GM18499 (cell line): Measurements from ENCODE around the gene CNOT2.
A peak's percentile ranks its signal among the peaks of the same experiment; 100 is the strongest.

Experiments used
- ATAC-seq: cut with Tn5 transposase; IDR thresholded peaks from one replicate; pipeline ENCODE4 v1.9.1; 2021; ENCODE audit warnings: moderate number of reproducible peaks; ENCODE audit not compliant: insufficient read depth, unreplicated experiment

Gene CNOT2, protein sequence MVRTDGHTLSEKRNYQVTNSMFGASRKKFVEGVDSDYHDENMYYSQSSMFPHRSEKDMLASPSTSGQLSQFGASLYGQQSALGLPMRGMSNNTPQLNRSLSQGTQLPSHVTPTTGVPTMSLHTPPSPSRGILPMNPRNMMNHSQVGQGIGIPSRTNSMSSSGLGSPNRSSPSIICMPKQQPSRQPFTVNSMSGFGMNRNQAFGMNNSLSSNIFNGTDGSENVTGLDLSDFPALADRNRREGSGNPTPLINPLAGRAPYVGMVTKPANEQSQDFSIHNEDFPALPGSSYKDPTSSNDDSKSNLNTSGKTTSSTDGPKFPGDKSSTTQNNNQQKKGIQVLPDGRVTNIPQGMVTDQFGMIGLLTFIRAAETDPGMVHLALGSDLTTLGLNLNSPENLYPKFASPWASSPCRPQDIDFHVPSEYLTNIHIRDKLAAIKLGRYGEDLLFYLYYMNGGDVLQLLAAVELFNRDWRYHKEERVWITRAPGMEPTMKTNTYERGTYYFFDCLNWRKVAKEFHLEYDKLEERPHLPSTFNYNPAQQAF

DNA sequence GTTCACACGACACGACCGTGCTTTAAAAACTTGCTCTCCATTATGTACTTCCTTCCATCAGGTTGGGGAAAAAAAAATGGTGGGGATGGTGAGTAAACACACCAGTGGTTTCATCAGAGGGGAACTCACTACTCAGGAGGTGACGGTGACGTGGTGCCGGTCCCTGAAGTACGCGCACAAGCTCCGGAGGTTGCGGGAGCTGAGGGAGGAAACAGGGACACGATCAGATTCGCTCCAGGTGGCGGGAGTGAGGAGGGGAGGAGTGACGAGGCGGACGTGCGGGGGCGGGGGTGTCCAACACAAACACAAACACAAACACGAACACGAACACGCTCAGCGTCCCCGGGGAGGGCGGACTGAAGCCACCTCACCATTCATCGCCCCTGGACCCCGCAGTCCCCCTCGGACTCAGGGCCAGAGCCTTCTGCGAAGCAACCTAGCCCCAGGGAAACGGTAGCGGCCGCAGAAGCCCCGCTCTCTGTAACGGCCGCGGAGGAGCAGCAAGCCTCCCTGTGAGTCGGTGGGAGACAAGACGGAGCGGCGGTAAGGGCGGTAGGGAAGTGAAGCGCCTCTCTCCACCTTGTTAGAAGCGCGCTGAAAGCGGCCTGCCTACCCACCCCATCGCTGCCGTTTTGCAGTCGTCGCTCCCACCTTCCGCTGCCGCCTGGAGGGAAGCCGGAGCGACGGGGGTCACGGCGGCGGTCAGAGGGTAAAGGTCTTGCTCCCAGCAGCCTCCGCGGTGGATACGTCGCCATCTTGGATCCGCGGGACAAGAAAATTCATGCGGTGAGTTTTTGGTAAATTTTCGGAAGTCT, at the start of gene CNOT2:
Gene CNOT2 (plus strand): TSS at position 739 of the 815 bp plus-strand sequence. CDS start 34,794 bp downstream, outside the sequence.
- ATAC-seq, result peak; percentile 35

DNA sequence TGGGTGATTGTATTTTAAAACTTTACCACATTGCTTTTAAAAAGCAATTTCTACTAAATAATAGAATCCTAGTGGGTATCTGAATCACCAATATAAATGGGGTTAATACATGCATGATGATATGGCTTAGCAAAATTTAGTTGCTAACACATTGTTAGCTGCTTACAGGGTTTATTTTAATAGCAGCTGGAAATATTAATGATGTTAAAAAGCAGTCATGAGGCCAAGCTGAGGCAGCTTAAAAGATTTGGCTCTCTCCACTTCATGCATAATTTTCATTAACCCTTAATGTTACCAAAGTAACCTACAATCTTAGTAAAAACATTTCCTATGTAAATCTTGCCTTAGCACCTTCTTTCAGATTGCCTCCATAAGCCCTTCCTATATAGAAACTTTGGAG, 49.2 kb upstream of the CNOT2 start:
- no peak for ATAC-seq

DNA sequence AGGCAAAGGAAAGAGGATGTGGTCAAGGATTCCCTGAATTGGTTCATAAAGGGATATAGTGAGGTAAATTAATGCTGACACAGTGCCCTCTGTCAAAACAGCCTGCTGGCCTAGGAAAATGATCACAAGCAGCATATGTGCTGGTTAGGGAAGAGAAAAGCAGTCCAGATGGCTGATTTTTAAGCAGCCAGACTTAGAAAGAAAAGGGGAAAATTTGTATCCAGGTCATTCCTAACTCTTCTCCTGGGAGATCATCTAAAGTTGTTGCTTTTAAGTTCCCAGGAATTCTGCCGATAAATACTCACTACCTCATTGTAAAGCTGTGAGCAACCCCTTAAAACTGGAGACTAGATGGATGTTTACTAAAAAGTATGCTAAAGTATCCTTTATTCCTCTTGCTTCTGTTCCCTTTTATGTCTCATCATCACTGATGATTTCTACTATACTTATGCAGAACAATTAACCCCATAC, 46.4 kb upstream of the CNOT2 start:
- ATAC-seq, result no peak

DNA sequence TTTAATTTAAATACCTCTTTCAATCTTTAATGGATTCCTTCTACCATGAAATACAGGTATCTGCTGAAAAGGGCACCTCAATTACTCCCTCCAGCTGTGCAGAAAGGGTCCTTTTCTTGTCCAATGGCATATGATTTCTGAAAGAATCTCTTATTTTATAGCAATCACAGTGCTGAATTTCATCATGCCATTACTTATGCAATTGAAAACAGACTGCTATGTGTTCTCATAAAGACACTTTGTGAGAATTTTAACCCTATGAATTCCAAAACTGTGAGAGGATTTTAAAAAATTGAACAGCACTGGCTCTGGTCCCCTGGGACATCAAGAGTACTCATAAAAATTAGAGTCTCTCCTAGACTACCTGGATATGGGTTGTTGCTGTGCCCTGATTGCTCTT, 45.9 kb upstream of the CNOT2 start:
- ATAC-seq, result no peak

DNA sequence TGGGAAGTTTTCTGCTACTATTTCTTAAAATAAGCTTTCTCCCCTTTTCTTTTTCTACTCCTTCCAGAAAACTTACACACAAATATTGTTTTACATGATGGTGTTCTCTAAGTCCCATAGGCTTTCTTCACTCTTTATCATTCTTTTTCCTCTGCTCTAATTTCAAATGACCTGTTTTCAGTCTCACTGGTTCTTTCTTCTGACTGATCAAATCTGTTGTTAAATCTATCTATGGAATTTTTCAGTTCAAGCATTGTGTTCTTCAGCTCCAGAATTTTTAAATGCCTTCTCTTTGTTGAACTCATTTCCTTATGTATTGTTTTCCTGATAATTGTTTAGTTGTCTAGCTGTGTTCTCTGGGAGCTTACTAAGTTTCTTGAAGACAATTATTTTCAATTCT, 29.5 kb upstream of the CNOT2 start:
- ATAC-seq, result no peak

DNA sequence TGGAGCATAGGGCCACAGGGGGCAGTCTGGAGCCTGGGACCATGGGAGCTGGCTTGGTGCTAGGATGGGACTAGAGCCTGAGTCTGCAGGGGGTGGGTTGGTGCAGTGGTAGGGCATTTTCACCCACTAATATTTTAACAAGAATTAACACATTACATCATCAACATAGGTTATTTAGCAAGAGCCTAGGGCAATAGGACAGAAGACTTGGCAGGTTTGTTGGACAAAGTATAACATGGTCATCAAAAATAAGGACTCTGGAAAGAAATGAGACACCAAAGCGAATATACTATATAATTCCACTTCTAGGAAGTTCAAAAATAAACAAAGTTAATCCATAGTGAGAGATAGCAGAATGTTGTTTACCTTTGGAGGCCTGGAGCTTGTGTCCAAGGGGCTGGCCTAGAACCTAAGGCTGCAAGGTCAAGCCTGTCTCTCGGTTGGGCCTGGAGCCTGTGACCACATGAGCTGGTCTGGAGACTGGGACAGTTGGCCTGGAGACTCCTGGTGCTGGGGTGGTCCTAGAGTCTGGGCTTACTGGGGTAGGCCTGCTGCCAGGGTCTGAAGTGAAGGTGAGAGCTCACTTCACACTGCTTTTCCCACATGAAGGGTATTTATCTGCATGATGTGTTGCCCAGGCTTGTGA, 28.1 kb upstream of the CNOT2 start:
- ATAC-seq, result no peak

DNA sequence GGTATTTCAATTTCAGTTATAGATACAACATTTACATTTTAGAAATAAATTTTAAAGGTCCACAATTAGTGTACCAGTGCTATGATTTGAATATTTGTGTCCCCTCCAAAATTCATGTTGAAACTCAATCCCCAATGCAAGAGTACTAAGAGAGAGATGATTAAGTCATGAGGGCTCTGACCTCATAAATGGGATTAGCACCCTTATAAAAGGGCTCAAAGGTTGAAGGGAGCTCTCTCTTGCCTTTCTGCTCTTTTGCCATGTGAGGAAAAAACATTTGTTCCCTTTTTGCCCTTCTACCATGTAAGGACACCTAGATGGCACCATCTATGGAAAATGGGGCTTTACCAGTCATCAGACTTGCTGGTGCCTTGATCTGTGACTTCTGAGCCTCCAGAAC, 25.8 kb upstream of the CNOT2 start:
- no peak for ATAC-seq

DNA sequence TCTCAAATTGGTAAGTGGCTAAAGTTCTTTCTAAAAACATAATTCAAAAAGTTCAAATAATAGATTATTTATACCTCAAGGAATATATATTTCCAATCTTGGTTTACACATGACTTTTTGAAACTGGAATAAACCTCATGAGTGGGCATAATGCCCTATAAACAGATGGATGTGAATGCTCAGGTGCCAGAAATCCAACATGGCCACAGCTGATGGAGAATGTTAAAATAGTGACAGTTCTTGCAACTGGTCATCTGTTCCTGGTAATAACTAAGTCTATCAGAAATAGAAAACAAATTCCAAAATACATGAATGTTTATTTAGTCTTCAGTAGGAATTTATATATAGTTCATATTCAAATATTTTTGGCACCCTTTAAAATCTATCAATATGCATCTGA, 21.6 kb upstream of the CNOT2 start:
- no peak for ATAC-seq

DNA sequence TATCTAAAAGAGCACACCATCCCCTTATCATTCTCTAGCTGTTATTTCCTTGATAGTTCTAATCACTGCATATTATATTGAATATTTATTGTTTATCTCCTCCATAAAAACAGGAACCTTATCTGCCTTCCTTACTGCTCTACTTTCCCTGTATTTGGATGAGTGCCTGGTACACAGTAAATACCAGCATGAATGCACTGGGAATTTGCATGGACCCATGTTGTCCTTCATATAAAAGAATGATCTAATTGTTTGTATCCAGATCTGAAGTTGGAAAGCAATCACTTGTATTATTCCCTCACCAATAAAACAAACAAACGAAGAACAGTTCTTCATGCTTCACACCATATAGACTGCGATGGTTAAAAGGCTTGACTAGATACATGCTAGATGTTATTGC, 15.3 kb upstream of the CNOT2 start:
- no peak for ATAC-seq

DNA sequence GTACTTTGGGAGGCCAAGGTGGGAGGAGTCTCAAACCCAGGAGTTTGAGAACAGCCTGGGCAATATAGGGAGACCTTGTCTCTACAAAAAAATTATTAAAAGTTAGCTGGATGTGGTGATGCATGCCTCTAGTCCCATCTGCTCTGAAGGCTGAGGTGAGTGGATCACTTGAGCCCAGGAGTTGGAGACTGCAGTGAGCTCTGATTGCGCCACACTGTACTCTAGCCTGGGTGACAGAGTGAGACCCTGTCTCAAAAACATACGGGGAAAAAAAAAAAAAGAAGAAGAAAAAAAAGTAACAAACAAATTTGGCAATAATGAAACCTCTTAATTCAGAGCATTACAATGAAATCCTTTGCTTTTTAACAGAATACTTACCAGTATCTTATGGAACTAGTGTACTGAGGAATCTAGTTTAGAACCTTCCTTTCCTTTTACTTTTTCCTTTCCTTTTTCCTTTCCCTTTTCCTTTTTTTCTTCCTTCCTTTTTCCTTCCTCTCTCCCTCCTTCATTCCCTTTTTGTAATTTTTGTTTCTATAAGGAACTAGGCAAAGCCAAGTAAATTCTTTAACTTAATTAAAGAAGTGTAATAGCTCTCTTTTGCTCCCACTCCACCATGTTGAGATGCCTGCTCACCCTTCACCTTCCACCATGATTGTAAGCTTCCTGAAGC, 12.2 kb upstream of the CNOT2 start:
- ATAC-seq, result no peak

DNA sequence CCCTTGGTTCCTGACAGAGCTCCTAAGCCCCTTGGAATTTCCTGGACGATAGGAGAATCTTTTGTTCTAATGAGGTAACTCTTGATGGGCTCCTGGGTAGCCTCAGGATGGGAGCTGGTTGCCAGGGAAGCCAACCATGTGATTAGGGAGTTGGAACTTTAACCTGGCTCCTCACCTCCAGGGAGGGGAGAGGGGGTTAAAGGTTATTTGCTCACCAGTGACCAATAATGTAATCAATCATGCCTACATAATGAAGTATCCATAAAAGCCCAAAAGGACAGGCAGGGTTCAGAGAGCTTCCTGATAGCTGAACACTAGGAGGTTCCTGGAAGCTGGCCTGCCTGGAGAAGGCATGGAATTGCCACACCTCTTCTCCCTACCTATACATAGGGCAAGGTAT, 6.2 kb upstream of the CNOT2 start:
- ATAC-seq, result no peak

DNA sequence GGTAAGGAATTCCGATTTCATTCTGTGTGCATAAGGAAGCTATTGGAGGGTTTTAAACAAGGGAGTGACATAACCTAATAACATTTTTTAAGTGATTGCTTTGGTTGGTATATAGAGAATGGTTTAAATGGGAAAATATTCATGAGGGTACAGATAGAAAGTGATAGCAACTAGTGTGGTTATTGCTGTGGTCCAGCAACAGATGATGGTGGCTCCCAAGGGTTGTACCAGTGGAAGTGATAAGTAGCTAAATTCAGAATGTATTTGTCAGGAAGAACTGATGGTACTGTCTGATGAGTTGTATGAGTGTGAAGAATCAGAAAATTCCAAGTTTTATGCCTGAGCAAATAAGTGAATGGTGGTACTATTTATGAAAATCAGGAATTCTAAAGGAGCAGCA, 2.6 kb upstream of the CNOT2 start:
- no peak for ATAC-seq

DNA sequence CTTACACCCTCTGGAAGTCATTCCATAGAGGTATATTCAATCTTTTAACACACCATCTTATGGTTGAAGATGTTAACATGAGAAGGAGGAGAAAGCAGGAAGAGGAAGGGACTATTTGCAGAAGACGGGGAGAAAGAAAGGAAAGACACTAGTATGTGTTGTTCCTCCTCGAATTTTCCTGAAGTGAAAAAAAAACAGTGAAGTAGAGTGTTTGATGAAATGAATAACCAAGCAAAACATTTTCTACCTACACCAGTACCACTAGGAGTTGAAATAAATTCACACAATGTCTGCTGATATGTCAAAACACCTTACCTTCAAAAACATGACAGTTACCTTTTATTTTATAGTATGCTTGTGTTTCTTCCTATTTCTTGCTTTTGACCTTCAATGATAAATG, 1.4 kb upstream of the CNOT2 start:
- ATAC-seq, result no peak

DNA sequence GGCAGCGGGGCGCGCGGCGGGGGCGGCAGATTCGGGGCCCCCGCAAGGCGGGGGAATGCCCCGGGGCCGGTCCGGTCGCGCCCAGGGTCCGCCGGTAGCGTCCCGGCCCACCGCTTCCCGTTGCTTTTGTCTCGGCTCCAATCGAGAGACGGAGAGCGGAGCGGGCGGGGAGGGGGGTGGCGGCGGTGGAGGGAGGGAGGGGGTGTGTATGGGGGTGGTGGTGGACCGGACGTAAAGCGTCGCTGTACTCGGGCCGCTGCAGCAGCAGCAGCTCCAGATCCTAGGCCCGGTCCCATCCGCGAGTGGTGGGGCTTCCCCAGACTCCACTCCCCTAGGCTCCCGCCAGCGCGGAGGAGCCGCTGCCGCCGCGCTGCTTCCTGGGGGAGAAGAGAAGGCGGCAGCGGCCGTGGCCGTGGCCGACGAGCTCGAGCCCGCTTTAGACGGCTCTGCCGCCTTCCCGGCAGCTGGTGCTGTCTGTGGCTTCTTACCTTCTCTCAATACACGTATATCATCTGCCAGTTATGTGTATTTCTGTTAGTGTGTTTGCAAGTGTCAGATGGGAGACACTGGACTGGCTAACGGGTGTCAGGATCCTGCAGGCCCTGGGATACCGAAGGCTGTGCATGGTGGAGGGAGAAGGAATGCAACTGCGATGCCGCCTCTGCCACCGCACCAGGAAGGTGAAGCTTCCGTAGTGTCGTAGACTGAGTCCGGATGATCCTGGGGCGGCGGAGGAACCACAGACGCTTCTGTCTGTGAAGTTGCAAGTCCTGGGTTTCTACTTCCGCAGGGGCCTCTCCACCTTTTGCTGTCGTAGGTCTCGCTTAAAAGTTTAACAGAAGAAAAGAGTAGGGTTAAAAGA, 508 bp downstream of the CNOT2 start:
- peak; percentile 21 for ATAC-seq

DNA sequence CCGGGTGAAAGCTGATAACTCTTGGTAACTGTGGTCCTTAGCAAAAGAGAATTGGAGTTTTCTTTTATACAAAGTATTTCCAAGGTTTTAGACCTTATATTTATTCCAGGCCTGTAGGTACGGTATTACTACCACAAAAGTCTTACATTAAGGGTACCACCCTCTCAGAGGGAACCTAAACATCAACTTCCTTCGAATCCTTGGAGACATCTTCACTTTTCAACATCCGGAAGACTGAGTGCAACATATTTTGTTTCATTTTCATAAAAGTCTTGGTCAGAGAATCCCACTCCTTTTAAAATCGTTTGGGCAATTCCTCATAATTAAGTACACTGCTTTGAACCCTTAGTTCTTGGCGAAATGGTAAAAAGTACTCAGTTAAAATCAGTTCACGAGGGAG, 1.2 kb downstream of the CNOT2 start:
- no peak for ATAC-seq

DNA sequence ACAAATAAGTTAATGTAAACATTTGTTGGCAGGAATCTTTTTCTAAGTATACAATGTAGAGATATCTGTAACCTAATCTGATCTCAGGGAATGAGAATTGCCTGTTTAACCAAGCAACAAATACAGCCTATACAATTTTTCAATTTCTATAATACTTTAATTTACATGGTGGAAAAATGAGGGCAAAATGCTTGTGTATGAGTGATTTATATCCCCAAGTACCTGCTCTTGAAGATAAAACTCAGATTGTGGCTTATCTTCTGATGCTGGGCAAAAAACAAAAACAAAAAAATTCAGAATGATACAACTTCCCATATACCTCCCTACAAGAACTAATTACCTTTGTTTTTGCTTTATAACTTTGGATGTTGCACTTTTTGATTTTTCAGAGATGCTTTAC, 2.2 kb downstream of the CNOT2 start:
- ATAC-seq, result no peak

DNA sequence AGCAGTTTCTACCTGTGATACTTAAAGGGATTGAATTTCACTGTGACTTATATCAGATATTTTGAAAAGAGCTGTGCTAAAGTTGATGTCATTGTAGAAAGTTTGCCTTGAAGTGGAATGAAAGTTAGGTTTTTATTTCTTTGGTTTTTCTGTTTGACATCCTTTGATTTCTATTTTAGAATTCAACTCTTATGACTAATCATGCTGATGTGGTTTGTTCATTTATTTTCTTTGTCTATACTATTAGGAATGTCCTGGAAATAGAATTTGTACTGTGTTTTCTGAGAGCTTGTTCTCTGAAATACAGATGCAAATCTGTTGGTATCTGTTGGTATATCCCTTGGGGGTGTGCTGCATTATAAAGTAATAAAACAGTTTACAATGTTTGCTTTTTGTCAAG, 3.3 kb downstream of the CNOT2 start:
- ATAC-seq, result no peak

DNA sequence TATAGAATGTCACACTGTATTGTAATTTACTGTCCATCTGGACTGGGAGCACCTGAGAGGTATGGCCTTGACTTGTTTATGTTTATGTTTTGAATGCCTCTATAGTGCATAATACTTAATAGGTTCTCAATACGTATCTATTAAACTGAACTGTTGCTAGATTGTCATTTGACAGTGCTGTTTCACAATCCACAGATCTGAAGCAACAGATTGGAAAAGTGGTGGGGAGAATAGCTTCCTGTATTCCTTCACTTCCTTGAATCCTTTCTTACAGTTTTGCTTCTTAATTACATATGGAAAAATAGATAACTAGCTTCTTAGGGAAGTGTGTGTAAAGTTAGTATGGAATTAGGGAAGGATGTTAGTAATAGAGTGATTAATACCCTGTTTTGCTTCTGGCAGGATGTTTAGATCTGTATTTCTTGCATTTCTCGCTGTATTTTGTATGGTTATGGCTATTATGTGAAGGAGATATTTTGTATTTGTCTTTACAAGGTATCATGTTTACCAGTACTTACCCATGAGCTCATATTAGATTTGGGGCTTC, 4.5 kb downstream of the CNOT2 start:
- no peak for ATAC-seq

DNA sequence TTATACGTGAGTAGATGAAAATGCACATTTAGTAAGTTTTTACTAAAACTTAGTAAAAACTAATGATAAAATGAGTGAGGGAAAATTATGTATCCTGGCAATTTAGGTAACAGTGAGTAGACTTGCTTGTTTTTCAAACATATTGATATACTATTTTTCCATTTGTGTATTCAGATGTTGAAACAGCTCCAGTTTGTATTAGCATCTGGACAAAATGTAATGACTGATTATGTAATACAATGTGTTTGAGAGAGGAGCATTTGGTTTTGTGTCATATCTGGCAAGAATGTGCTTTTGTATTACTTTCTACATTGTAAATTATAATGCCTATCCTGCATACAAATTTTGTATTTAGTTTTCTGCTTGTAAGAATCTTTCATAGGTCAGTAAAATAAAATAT, 5.6 kb downstream of the CNOT2 start:
- no peak for ATAC-seq
